DND-41 (cell line): ENCODE measurements around the gene MEIS1.

Source experiments
- ATAC-seq: fragments of 200-7000 bp; cut with Tn5 transposase; 3 replicates; pipeline ENCODE4 v1.9.1; 2021; ENCODE audit warnings: low read depth; ENCODE audit not compliant: insufficient read depth
- DNase-seq: peaks from one replicate; pipeline ENCODE4 v3.0.0-alpha.2; 2020
- H2AFZ ChIP-seq: 2 replicates; pipeline ENCODE4 v1.6.0; 2012; ENCODE audit warnings: low read depth, low read length
- H3K27ac ChIP-seq: 2 replicates; pipeline ENCODE4 v1.5.1; 2012; ENCODE audit warnings: low read length, inconsistent platforms
- H3K27me3 ChIP-seq: fragments of 200-600 bp; sonication (generic); 2 replicates; pipeline ENCODE4 v1.6.0; 2012; ENCODE audit warnings: low read length, mild to moderate bottlenecking, inconsistent platforms; ENCODE audit not compliant: insufficient read depth, poor library complexity
- H3K36me3 ChIP-seq: 2 replicates; pipeline ENCODE4 v1.5.1; 2012; ENCODE audit warnings: low read length, inconsistent platforms; ENCODE audit not compliant: insufficient read depth
- H3K4me1 ChIP-seq: 2 replicates; pipeline ENCODE4 v1.5.1; 2012; ENCODE audit warnings: mild to moderate bottlenecking, low read length; ENCODE audit not compliant: insufficient read depth
- H3K4me2 ChIP-seq: 2 replicates; pipeline ENCODE4 v1.6.0; 2012; ENCODE audit warnings: mild to moderate bottlenecking, moderate library complexity, low read length, inconsistent platforms; ENCODE audit not compliant: insufficient read depth
- H3K4me3 ChIP-seq, 2 experiments: fragments of 200-600 bp in 1 of 2; shearing (Covaris generic) in 1 of 2; 2 replicates each; pipeline ENCODE4 v1.5.1; 2012 to 2016; ENCODE audit warnings: inconsistent platforms in 2 of 2, low read length in 2 of 2, mild to moderate bottlenecking in 2 of 2, low read depth in 1 of 2, moderate library complexity in 1 of 2
- H3K79me2 ChIP-seq: 2 replicates; pipeline ENCODE4 v1.6.0; 2012; ENCODE audit warnings: low read length, inconsistent platforms; ENCODE audit not compliant: insufficient read depth
- H3K9ac ChIP-seq: 2 replicates; pipeline ENCODE4 v1.6.0; 2012; ENCODE audit warnings: low read depth, mild to moderate bottlenecking, inconsistent platforms, low read length, moderate library complexity
- H3K9me3 ChIP-seq: 2 replicates; pipeline ENCODE4 v1.5.1; 2012; ENCODE audit warnings: low read length, moderate library complexity, mild to moderate bottlenecking, inconsistent platforms; ENCODE audit not compliant: insufficient read depth, severe bottlenecking
- H4K20me1 ChIP-seq: 2 replicates; pipeline ENCODE4 v1.6.0; 2012; ENCODE audit warnings: low read length; ENCODE audit not compliant: insufficient read depth
- CTCF ChIP-seq: IDR thresholded peaks from 2 replicates; pipeline ENCODE4 v1.5.1; 2012; ENCODE audit warnings: borderline replicate concordance, low read length, moderate library complexity, mild to moderate bottlenecking; ENCODE audit not compliant: poor library complexity, severe bottlenecking; ENCODE audit errors: extremely low read depth
- EZH2 ChIP-seq: IDR thresholded peaks from 3 replicates; pipeline ENCODE4 v1.6.1; 2012; ENCODE audit warnings: borderline replicate concordance, low read depth, mild to moderate bottlenecking, moderate library complexity, low read length, inconsistent platforms; ENCODE audit not compliant: severe bottlenecking

Gene MEIS1

GRCh38 chr2:66469214-66469902, 34.4 kb downstream of the MEIS1 start:
- Histone ChIP-seq H3K36me3 (no peaks in the 10 kb centered on the region), H3K27me3 (peaks cover 12% of the 10 kb centered on the region), H3K4me1 (no peaks in the 10 kb centered on the region), H3K9ac (no peak overlapping the region), H3K4me3 (no peak overlapping the region), H2AFZ (no peak overlapping the region), H3K9me3 (no peaks in the 10 kb centered on the region), H4K20me1 (no peaks in the 10 kb centered on the region), H3K4me2 (no peak overlapping the region), H3K27ac (no peak overlapping the region), H3K79me2 (no peaks in the 10 kb centered on the region)
- ATAC-seq (no peak), DNase-seq (no peak)
- TF ChIP-seq EZH2: no peak
- no peak for TF ChIP-seq CTCF

- Histone ChIP-seq H3K27me3 (peaks cover 8% of the 10 kb centered on the region), H3K9me3 (no peaks in the 10 kb centered on the region), H2AFZ (no peak overlapping the region), H3K4me2 (no peak overlapping the region), H3K4me3 (no peak overlapping the region), H3K9ac (no peak overlapping the region), H3K4me1 (no peaks in the 10 kb centered on the region), H4K20me1 (no peaks in the 10 kb centered on the region), H3K36me3 (no peaks in the 10 kb centered on the region), H3K27ac (no peak overlapping the region), H3K79me2 (no peaks in the 10 kb centered on the region)
- ATAC-seq: no peak
- DNase-seq: no peak
- TF ChIP-seq CTCF: no peak
- TF ChIP-seq EZH2: no peak
Observed at GRCh38 chr2:66470199-66470598, 35.3 kb downstream of the MEIS1 start.

GRCh38 chr2:66472225-66472843, 37.4 kb downstream of the MEIS1 start:
- H3K9me3 ChIP-seq: no peaks in the 10 kb centered on the region
- H3K9ac ChIP-seq: no peak overlapping the region
- H3K4me3 ChIP-seq: no peak overlapping the region
- no peaks in the 10 kb centered on the region for H3K79me2 ChIP-seq
- no peak for ATAC-seq
- no peak overlapping the region for H3K27ac ChIP-seq
- DNase-seq: no peak
- no peaks in the 10 kb centered on the region for H3K36me3 ChIP-seq
- H4K20me1 ChIP-seq: no peaks in the 10 kb centered on the region
- TF ChIP-seq CTCF (no peak), EZH2 (no peak)
- no peak overlapping the region for H3K4me2 ChIP-seq
- no peaks in the 10 kb centered on the region for H3K4me1 ChIP-seq
- H2AFZ ChIP-seq: no peak overlapping the region
- H3K27me3 ChIP-seq: no peaks in the 10 kb centered on the region
